Kidney (tissue), 14 donors: ENCODE data around the gene CLN6. TPM values are rescaled to one million over a fixed set of nuclear protein-coding genes. Genes with fewer than 3 reads are reported as not detected.
"Not testable (repeated sequence)": the region's sequence is repeated elsewhere in the genome, so short reads cannot be mapped to it uniquely, and the experiment has no call there.

Experiments
- DNase-seq, 5 donors: peaks; one replicate each; pipeline ENCODE4 v3.0.0-alpha.2; 2013 to 2020
- FAIRE-seq: peaks from 2 replicates; lab custom pipeline; 2012; peaks lifted over from hg19 to GRCh38; lab: Jason Lieb, UNC
- H3K27ac ChIP-seq, 2 donors: one replicate each; pipeline ENCODE4 v1.7.0; 2013; ENCODE audit warnings: low read depth in 2 of 2, low read length in 2 of 2, inconsistent platforms in 1 of 2
- H3K27me3 ChIP-seq: one replicate; pipeline ENCODE4 v1.7.1; 2013; ENCODE audit warnings: low read length, inconsistent platforms; ENCODE audit not compliant: control insufficient read depth, insufficient read depth
- H3K36me3 ChIP-seq, 3 donors: one replicate each; pipeline versions ENCODE4 v1.7.0 to v1.7.1; 2013; ENCODE audit warnings: low read length in 3 of 3, control low read depth in 1 of 3, inconsistent platforms in 1 of 3; ENCODE audit not compliant: insufficient read depth in 3 of 3, control insufficient read depth in 2 of 3
- H3K4me1 ChIP-seq, 3 donors: one replicate each; pipeline versions ENCODE4 v1.7.0 to v1.7.1; 2013; ENCODE audit warnings: low read length in 3 of 3, inconsistent platforms in 1 of 3, low read depth in 1 of 3; ENCODE audit not compliant: control insufficient read depth in 2 of 3, insufficient read depth in 2 of 3
- H3K4me3 ChIP-seq, 3 donors: one replicate each; pipeline versions ENCODE4 v1.7.0 to v1.8.1; 2013; ENCODE audit warnings: low read length in 3 of 3, control low read depth in 1 of 3, inconsistent platforms in 1 of 3
- H3K9ac ChIP-seq, 3 donors: one replicate each; pipeline versions ENCODE4 v1.7.0 to v1.7.1; 2013; ENCODE audit warnings: low read length in 3 of 3, control low read depth in 1 of 3, inconsistent platforms in 1 of 3
- H3K9me3 ChIP-seq, 3 donors: one replicate each; pipeline versions ENCODE4 v1.7.0 to v1.7.1; 2013; ENCODE audit warnings: low read length in 3 of 3, control low read depth in 1 of 3, inconsistent platforms in 1 of 3; ENCODE audit not compliant: control insufficient read depth in 2 of 3, insufficient read depth in 1 of 3
- intact Hi-C: fragments of 100-400 bp; cut with DNase I; formaldehyde crosslinking; loops from one replicate; pipeline ENCODE4 v1.11.1; 2022
- polyA plus RNA-seq: library from polyadenylated mRNA; stranded (reverse); fragments of 350-450 nt; fragmentation: Illumina TruSeq; extraction: RNeasy Lipid Tissue Mini Kit (QIAGEN cat#74804); gene quantifications from one replicate; pipeline ENCODE4 v1.2.3, GENCODE V29; 2014; ENCODE audit warnings: low read depth, low replicate concordance; ENCODE audit not compliant: insufficient read depth
- total RNA-seq: library from RNA; stranded (reverse); fragmentation: NEBNext Ultra II Directional; extraction: Animal tissue kit (Norgen Biotek cat#: 25700); gene quantifications from one replicate; pipeline ENCODE4 v1.2.1, GENCODE V29; 2021
- TF ChIP-seq, protein P1 (sequence below): IDR thresholded peaks from 3 replicates; pipeline ENCODE4 v1.5.1; 2012; ENCODE audit warnings: mild to moderate bottlenecking, moderate library complexity, borderline replicate concordance; ENCODE audit not compliant: insufficient read depth; ENCODE audit errors: extremely low read depth
- donor health status: control.
- donor health status: control.
- donor health status: control.
- donor health status: control.
- donor health status: control.
- donor health status: DM: yes; HTN: yes; CAD: no.
- donor health status: Normal renal cell carcinoma (clear cell type).

Gene CLN6
- total and polyA plus RNA-seq, 2 donors from 2014 or later, result 30.8 to 36.6 TPM

DNA sequence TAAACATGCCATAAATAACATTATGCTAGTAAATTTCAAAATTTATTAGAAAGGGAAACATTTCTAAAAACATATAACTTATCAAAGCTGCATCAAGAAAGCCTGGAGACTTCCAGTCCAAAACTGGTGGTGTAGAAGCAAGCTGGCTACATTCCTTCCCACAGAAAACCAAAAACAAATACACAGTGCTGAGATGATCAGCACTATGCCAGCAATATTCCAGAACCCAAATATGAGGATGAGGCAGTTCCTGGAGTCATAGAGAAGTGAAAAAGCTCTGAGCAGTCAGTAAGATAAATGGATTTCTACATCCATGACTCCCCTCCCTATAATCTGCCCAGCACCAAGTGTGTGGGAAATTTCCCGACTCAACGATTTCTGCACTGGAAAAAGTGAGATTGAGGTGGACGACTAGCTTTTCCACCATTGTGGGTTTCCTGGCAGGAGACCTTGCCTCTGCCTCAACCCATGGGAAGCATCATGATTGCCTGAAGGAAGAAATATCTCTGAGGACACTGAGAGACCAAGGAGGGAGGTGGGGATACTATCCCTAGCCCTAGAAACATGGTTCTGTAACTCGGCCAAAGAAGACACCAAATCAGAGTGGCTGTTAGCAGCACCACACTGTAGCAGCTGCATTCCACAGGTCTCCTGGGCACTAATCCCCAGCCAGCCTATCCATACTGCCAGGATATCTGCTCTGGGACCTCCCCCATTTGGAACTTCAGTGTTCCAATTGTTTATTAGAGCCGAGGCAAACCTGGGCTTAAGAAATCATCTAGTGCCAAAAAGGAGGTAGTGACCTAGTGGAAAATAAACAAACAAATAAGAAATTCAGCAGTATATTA lies 11.8 kb upstream of the CLN6 start:
- Histone ChIP-seq H3K4me1 (no peaks in the 10 kb centered on the region), H3K27ac (no peak overlapping the region), H3K9me3 (peaks cover 0 to 7% (median 0%) of the 10 kb centered on the region in 3 donors), H3K4me3 (no peak overlapping the region), H3K9ac (no peak overlapping the region), H3K27me3 (no peaks in the 10 kb centered on the region), H3K36me3 (no peaks in the 10 kb centered on the region)
- TF ChIP-seq, protein P1, sequence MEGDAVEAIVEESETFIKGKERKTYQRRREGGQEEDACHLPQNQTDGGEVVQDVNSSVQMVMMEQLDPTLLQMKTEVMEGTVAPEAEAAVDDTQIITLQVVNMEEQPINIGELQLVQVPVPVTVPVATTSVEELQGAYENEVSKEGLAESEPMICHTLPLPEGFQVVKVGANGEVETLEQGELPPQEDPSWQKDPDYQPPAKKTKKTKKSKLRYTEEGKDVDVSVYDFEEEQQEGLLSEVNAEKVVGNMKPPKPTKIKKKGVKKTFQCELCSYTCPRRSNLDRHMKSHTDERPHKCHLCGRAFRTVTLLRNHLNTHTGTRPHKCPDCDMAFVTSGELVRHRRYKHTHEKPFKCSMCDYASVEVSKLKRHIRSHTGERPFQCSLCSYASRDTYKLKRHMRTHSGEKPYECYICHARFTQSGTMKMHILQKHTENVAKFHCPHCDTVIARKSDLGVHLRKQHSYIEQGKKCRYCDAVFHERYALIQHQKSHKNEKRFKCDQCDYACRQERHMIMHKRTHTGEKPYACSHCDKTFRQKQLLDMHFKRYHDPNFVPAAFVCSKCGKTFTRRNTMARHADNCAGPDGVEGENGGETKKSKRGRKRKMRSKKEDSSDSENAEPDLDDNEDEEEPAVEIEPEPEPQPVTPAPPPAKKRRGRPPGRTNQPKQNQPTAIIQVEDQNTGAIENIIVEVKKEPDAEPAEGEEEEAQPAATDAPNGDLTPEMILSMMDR, result no peak
- no peak for FAIRE-seq
- intact Hi-C loops, result no loop called here
- no peak for DNase-seq

DNA sequence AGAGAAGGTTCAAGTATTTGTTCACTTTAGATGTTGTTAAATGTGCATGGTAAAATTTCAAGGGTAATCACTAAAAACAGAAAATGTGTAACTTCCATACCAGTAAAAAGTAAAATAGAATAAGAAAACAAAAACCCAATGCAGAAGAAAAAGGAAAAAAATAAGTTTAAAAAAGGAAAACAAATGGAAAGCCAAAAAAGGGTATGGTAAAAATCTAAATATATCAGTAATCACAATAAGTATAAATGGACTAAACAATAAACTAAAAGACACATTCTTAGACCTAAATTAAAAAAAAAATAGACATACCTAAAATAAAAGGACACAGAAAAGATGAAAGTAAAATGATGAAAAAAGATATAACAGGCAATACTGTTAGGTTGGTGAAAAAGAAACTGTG lies 9.5 kb upstream of the CLN6 start:
- Histone ChIP-seq H3K9ac (no peak overlapping the region), H3K4me1 (no peaks in the 10 kb centered on the region), H3K36me3 (no peaks in the 10 kb centered on the region), H3K27me3 (no peaks in the 10 kb centered on the region), H3K4me3 (no peak overlapping the region), H3K27ac (no peak overlapping the region), H3K9me3 (no peaks in the 10 kb centered on the region)
- intact Hi-C loops, result no loop called here
- FAIRE-seq, result no peak
- DNase-seq, result no peak
- TF ChIP-seq, protein P1, result no peak

DNA sequence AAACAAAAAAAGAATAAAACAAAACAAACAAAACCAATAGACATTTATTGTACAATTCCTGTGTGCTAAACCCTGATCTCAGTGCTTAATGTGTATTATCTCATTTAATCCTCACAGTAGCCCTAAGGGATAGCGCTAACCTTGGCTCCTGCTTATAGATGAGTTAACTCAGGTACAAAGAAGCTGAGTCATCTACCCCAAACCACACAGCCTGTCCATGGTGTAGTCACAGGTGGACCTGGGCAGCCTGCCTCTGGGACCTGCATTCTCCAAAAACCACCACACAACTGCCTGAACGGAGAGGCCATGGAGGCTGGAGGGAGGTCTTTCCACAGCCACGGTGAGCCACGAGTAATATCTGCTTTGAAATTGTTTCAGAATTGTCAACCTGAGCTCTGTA lies 5.5 kb upstream of the CLN6 start:
- no peak overlapping the region for H3K4me3 ChIP-seq
- H3K27ac ChIP-seq, result no peak overlapping the region
- no peak overlapping the region for H3K9ac ChIP-seq
- TF ChIP-seq, protein P1, result no peak
- no peaks in the 10 kb centered on the region for H3K36me3 ChIP-seq
- intact Hi-C loops, result no loop called here
- no peak for FAIRE-seq
- no peak for DNase-seq
- no peaks in the 10 kb centered on the region for H3K9me3 ChIP-seq
- peaks cover 0 to 5% (median 3%) of the 10 kb centered on the region in 3 donors for H3K4me1 ChIP-seq
- no peaks in the 10 kb centered on the region for H3K27me3 ChIP-seq

DNA sequence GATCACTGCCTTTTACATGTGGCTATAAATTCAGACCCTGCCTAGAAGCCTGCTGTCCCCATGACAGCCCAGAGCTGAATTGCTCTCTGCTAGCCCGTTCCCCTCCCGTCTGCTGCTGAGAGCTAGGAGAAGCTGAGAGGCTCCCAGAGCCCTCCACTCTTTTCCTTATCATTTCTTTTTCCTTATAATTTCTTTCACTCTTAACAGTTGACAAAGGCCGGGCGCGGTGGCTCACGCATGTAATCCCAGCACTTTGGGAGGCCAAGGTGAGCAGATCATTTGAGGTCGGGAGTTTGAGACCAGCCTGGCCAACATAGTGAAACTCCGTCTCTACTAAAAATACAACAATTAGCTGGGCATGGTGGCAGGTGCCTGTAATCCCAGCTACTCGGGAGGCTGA lies 5.0 kb upstream of the CLN6 start:
- H3K9me3 ChIP-seq, H3K9ac ChIP-seq, FAIRE-seq, H3K36me3 ChIP-seq, H3K4me3 ChIP-seq, H3K4me1 ChIP-seq, intact Hi-C loops, H3K27ac ChIP-seq, DNase-seq, H3K27me3 ChIP-seq: not testable (repeated sequence)
